Measurements from ENCODE around the gene CCRL2. TPM values are rescaled to one million over a fixed set of nuclear protein-coding genes. Genes with fewer than 3 reads are reported as not detected.
A peak's percentile ranks its signal among the peaks of the same experiment; 100 is the strongest.

The CCRL2 gene
- total RNA-seq, 1 experiment from 2014 or later = not detected

DNA sequence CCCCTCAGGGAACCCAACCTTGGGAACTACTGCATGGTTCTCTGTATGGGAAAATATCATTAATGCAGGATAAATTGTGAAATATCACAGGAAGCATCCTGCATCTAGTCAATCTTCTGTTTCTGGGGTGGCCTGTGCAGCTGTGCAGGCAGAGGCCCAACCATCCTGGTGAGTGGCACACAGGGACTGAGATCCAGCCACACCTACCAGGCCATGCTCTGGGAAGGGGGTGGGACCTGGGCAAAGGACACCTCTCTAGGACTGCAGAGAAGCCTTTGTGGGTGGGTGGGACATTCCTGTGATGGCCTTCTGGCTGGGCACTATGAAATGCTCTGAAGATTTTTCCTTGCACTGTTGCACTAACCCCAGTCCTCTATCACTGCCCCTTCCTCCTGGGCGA, 26.8 kb downstream of the CCRL2 start (continued):
- TF ChIP-seq, protein P1, sequence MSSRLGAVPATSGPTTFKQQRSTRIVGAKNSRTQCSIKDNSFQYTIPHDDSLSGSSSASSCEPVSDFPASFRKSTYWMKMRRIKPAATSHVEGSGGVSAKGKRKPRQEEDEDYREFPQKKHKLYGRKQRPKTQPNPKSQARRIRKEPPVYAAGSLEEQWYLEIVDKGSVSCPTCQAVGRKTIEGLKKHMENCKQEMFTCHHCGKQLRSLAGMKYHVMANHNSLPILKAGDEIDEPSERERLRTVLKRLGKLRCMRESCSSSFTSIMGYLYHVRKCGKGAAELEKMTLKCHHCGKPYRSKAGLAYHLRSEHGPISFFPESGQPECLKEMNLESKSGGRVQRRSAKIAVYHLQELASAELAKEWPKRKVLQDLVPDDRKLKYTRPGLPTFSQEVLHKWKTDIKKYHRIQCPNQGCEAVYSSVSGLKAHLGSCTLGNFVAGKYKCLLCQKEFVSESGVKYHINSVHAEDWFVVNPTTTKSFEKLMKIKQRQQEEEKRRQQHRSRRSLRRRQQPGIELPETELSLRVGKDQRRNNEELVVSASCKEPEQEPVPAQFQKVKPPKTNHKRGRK (CRISPR knock-in tag; IDR thresholded peaks at IDR 0.05; ENCODE audit: borderline replicate concordance) = no peak

DNA sequence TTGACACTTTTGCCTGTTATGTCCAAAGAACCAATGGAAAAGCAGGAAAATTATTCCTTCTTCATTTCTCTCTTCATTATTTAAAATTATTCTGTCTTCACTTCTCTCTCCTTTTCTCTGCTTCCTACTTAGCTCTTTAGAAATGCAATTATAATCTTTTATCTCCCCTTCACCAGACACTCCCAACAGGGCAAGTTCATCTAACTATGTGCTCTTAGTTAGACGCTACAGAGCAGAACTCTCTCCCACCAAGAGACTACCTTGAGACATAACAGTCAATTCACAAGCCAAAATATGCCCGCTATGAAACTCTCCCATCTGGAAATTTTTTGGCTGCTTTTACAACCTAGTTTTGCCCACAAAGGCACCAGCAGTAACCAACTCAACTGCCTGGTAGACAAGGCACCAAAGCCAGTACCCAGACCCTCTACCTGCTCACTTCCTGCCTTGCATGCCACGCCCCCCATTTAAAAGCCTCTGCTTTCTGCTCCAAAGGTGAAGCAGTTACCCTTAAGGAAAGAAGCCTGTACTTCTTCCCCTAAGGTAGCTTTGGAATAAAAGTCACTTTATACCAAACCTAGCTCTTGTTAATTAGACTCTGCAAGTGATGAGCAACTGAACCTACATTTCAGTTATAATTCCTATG, 28.1 kb downstream of the CCRL2 start:
- H3K4me3 Mint-ChIP-seq = no peak overlapping the region
- H3K36me3 Mint-ChIP-seq = peaks cover 30% of the 10 kb centered on the region
- H3K27me3 Mint-ChIP-seq (ENCODE audit: low read depth) = peaks cover 6% of the 10 kb centered on the region; the same call in 1 of the 2 replicates
- no peak overlapping the region for H3K27ac Mint-ChIP-seq
- DNase-seq (ENCODE audit: low spot score) (no peak), ATAC-seq (peak; percentile 34; the same call in 1 of the 2 replicates)
- H3K4me1 Mint-ChIP-seq = peaks cover 2% of the 10 kb centered on the region
- ChIA-PET CTCF (interaction anchor here (2.1 kb wide), 1 partner anchor 15 kb away, joined by 10 read pairs; no protein-coding TSS in a partner anchor), POLR2A (no interaction called here)
- peaks cover 35% of the 10 kb centered on the region for H3K9me3 Mint-ChIP-seq
- TF ChIP-seq ZNF416 (CRISPR knock-in tag; IDR thresholded peaks at IDR 0.05) (no peak), IRF2 (CRISPR knock-in tag; IDR thresholded peaks at IDR 0.05; ENCODE audit: borderline replicate concordance, low read depth) (no peak), NR2C2 (CRISPR knock-in tag; IDR thresholded peaks at IDR 0.05) (no peak), ZNF396 (CRISPR knock-in tag; IDR thresholded peaks at IDR 0.05; ENCODE audit: borderline replicate concordance) (no peak), NR1H2 (CRISPR knock-in tag; IDR thresholded peaks at IDR 0.05) (no peak), FOXP1 (CRISPR knock-in tag; IDR thresholded peaks at IDR 0.05; ENCODE audit: borderline replicate concordance) (no peak), ZNF232 (CRISPR knock-in tag; IDR thresholded peaks at IDR 0.05) (no peak), ESRRA (CRISPR knock-in tag; IDR thresholded peaks at IDR 0.05; ENCODE audit: borderline replicate concordance) (no peak), ZNF423 (CRISPR knock-in tag; IDR thresholded peaks at IDR 0.05) (no peak), GABPB1 (CRISPR knock-in tag; IDR thresholded peaks at IDR 0.05) (no peak)
- TF ChIP-seq, protein P2, sequence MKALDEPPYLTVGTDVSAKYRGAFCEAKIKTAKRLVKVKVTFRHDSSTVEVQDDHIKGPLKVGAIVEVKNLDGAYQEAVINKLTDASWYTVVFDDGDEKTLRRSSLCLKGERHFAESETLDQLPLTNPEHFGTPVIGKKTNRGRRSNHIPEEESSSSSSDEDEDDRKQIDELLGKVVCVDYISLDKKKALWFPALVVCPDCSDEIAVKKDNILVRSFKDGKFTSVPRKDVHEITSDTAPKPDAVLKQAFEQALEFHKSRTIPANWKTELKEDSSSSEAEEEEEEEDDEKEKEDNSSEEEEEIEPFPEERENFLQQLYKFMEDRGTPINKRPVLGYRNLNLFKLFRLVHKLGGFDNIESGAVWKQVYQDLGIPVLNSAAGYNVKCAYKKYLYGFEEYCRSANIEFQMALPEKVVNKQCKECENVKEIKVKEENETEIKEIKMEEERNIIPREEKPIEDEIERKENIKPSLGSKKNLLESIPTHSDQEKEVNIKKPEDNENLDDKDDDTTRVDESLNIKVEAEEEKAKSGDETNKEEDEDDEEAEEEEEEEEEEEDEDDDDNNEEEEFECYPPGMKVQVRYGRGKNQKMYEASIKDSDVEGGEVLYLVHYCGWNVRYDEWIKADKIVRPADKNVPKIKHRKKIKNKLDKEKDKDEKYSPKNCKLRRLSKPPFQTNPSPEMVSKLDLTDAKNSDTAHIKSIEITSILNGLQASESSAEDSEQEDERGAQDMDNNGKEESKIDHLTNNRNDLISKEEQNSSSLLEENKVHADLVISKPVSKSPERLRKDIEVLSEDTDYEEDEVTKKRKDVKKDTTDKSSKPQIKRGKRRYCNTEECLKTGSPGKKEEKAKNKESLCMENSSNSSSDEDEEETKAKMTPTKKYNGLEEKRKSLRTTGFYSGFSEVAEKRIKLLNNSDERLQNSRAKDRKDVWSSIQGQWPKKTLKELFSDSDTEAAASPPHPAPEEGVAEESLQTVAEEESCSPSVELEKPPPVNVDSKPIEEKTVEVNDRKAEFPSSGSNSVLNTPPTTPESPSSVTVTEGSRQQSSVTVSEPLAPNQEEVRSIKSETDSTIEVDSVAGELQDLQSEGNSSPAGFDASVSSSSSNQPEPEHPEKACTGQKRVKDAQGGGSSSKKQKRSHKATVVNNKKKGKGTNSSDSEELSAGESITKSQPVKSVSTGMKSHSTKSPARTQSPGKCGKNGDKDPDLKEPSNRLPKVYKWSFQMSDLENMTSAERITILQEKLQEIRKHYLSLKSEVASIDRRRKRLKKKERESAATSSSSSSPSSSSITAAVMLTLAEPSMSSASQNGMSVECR (CRISPR knock-in tag; IDR thresholded peaks at IDR 0.05; ENCODE audit: borderline replicate concordance) = no peak
- TF ChIP-seq, protein P3, sequence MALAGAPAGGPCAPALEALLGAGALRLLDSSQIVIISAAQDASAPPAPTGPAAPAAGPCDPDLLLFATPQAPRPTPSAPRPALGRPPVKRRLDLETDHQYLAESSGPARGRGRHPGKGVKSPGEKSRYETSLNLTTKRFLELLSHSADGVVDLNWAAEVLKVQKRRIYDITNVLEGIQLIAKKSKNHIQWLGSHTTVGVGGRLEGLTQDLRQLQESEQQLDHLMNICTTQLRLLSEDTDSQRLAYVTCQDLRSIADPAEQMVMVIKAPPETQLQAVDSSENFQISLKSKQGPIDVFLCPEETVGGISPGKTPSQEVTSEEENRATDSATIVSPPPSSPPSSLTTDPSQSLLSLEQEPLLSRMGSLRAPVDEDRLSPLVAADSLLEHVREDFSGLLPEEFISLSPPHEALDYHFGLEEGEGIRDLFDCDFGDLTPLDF (CRISPR knock-in tag; IDR thresholded peaks at IDR 0.05) = no peak
- TF ChIP-seq, protein P4, sequence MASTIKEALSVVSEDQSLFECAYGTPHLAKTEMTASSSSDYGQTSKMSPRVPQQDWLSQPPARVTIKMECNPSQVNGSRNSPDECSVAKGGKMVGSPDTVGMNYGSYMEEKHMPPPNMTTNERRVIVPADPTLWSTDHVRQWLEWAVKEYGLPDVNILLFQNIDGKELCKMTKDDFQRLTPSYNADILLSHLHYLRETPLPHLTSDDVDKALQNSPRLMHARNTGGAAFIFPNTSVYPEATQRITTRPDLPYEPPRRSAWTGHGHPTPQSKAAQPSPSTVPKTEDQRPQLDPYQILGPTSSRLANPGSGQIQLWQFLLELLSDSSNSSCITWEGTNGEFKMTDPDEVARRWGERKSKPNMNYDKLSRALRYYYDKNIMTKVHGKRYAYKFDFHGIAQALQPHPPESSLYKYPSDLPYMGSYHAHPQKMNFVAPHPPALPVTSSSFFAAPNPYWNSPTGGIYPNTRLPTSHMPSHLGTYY (CRISPR knock-in tag; IDR thresholded peaks at IDR 0.05) = no peak
- TF ChIP-seq, protein P5, sequence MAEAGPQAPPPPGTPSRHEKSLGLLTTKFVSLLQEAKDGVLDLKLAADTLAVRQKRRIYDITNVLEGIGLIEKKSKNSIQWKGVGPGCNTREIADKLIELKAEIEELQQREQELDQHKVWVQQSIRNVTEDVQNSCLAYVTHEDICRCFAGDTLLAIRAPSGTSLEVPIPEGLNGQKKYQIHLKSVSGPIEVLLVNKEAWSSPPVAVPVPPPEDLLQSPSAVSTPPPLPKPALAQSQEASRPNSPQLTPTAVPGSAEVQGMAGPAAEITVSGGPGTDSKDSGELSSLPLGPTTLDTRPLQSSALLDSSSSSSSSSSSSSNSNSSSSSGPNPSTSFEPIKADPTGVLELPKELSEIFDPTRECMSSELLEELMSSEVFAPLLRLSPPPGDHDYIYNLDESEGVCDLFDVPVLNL (CRISPR knock-in tag; IDR thresholded peaks at IDR 0.05; ENCODE audit: borderline replicate concordance, low read depth) = no peak
- TF ChIP-seq, protein P6, sequence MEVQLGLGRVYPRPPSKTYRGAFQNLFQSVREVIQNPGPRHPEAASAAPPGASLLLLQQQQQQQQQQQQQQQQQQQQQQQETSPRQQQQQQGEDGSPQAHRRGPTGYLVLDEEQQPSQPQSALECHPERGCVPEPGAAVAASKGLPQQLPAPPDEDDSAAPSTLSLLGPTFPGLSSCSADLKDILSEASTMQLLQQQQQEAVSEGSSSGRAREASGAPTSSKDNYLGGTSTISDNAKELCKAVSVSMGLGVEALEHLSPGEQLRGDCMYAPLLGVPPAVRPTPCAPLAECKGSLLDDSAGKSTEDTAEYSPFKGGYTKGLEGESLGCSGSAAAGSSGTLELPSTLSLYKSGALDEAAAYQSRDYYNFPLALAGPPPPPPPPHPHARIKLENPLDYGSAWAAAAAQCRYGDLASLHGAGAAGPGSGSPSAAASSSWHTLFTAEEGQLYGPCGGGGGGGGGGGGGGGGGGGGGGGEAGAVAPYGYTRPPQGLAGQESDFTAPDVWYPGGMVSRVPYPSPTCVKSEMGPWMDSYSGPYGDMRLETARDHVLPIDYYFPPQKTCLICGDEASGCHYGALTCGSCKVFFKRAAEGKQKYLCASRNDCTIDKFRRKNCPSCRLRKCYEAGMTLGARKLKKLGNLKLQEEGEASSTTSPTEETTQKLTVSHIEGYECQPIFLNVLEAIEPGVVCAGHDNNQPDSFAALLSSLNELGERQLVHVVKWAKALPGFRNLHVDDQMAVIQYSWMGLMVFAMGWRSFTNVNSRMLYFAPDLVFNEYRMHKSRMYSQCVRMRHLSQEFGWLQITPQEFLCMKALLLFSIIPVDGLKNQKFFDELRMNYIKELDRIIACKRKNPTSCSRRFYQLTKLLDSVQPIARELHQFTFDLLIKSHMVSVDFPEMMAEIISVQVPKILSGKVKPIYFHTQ (CRISPR knock-in tag; IDR thresholded peaks at IDR 0.05) = no peak
- TF ChIP-seq, protein P7, sequence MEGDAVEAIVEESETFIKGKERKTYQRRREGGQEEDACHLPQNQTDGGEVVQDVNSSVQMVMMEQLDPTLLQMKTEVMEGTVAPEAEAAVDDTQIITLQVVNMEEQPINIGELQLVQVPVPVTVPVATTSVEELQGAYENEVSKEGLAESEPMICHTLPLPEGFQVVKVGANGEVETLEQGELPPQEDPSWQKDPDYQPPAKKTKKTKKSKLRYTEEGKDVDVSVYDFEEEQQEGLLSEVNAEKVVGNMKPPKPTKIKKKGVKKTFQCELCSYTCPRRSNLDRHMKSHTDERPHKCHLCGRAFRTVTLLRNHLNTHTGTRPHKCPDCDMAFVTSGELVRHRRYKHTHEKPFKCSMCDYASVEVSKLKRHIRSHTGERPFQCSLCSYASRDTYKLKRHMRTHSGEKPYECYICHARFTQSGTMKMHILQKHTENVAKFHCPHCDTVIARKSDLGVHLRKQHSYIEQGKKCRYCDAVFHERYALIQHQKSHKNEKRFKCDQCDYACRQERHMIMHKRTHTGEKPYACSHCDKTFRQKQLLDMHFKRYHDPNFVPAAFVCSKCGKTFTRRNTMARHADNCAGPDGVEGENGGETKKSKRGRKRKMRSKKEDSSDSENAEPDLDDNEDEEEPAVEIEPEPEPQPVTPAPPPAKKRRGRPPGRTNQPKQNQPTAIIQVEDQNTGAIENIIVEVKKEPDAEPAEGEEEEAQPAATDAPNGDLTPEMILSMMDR (IDR thresholded peaks at IDR 0.05) = no peak
- TF ChIP-seq, protein P8, sequence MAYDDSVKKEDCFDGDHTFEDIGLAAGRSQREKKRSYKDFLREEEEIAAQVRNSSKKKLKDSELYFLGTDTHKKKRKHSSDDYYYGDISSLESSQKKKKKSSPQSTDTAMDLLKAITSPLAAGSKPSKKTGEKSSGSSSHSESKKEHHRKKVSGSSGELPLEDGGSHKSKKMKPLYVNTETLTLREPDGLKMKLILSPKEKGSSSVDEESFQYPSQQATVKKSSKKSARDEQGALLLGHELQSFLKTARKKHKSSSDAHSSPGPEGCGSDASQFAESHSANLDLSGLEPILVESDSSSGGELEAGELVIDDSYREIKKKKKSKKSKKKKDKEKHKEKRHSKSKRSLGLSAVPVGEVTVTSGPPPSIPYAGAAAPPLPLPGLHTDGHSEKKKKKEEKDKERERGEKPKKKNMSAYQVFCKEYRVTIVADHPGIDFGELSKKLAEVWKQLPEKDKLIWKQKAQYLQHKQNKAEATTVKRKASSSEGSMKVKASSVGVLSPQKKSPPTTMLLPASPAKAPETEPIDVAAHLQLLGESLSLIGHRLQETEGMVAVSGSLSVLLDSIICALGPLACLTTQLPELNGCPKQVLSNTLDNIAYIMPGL (CRISPR knock-in tag; IDR thresholded peaks at IDR 0.05) = no peak

Data from WTC11 (cell line).